HG02678 (cell line): ENCODE data around the gene PSMD9.
A peak's percentile ranks its signal among the peaks of the same experiment; 100 is the strongest.
"Not testable (repeated sequence)": the region's sequence is repeated elsewhere in the genome, so short reads cannot be mapped to it uniquely, and the experiment has no call there.

ENCODE experiments used
- ATAC-seq: cut with Tn5 transposase; IDR thresholded peaks from one replicate; pipeline ENCODE4 v1.9.1; 2021; ENCODE audit warnings: mild to moderate bottlenecking, moderate library complexity; ENCODE audit not compliant: unreplicated experiment

PSMD9 gene

GRCh38 chr12:121888478-121889273, at the start of gene PSMD9:
TSS of gene PSMD9 (plus strand) at chr12:121888790. CDS start at chr12:121888857, 67 bp downstream.
- ATAC-seq, result peak; percentile 90

GRCh38 chr12:121839106-121839992, 49.2 kb upstream of the PSMD9 start:
- peak; percentile 95 for ATAC-seq

- no peak for ATAC-seq
Measured at GRCh38 chr12:121839993-121840761, 48.4 kb upstream of the PSMD9 start.

- ATAC-seq, result no peak
Measured at GRCh38 chr12:121843236-121843982, 45.2 kb upstream of the PSMD9 start.

- ATAC-seq, result no peak
Measured at GRCh38 chr12:121845701-121846100, 42.9 kb upstream of the PSMD9 start.

GRCh38 chr12:121849211-121849610, 39.4 kb upstream of the PSMD9 start:
- ATAC-seq, result no peak

GRCh38 chr12:121849665-121850064, 38.9 kb upstream of the PSMD9 start:
- ATAC-seq, result no peak

- ATAC-seq, result not testable (repeated sequence)
Measured at GRCh38 chr12:121852392-121852791, 36.2 kb upstream of the PSMD9 start.

GRCh38 chr12:121857322-121858246, 31.0 kb upstream of the PSMD9 start:
- no peak for ATAC-seq

GRCh38 chr12:121858318-121858661, 30.3 kb upstream of the PSMD9 start:
- ATAC-seq, result no peak

GRCh38 chr12:121858662-121859572, 29.7 kb upstream of the PSMD9 start, which contains the start of gene HPD:
TSS of gene HPD (minus strand) at chr12:121858859. CDS start at chr12:121858823, 36 bp downstream.
- no peak for ATAC-seq

GRCh38 chr12:121860257-121860656, 28.3 kb upstream of the PSMD9 start:
- no peak for ATAC-seq

- not testable (repeated sequence) for ATAC-seq
Measured at GRCh38 chr12:121860699-121861098, 27.9 kb upstream of the PSMD9 start.

GRCh38 chr12:121861636-121862254, 26.8 kb upstream of the PSMD9 start:
- ATAC-seq, result no peak

- ATAC-seq, result no peak
Measured at GRCh38 chr12:121866331-121866730, 22.3 kb upstream of the PSMD9 start.

GRCh38 chr12:121869229-121869628, 19.4 kb upstream of the PSMD9 start:
- ATAC-seq, result not testable (repeated sequence)

GRCh38 chr12:121871467-121871866, 17.1 kb upstream of the PSMD9 start:
- no peak for ATAC-seq
